HepG2 (cell line): ENCODE results near the gene EPHA2. TPM values are rescaled to one million over a fixed set of nuclear protein-coding genes. Genes with fewer than 3 reads are reported as not detected.

Source experiments
- AKAP8 ChIP-seq: sonication (generic); formaldehyde crosslinking; IDR thresholded peaks from 2 replicates; pipeline ENCODE4 v1.5.1; 2020; ENCODE audit warnings: mild to moderate bottlenecking, missing genetic modification reagents
- ATF4 ChIP-seq, 2 experiments: fragments of 450-650 bp in 1 of 2; sonication (generic) in 1 of 2; formaldehyde crosslinking; IDR thresholded peaks; 2 replicates each; pipeline versions ENCODE4 v1.5.0 to v1.8.0; 2020 to 2022; ENCODE audit warnings: mild to moderate bottlenecking in 1 of 2, missing genetic modification reagents in 1 of 2
- CSRNP1 ChIP-seq: sonication (generic); formaldehyde crosslinking; IDR thresholded peaks from 2 replicates; pipeline ENCODE4 v1.8.1; 2023; ENCODE audit warnings: mild to moderate bottlenecking, missing genetic modification reagents
- KLF16 ChIP-seq, 2 experiments: sonication (generic) in 1 of 2; formaldehyde crosslinking in 1 of 2; IDR thresholded peaks; 2 replicates each; pipeline versions ENCODE4 v1.6.1 to v1.8.0; 2016 to 2023; ENCODE audit warnings: missing genetic modification reagents in 2 of 2, missing compliant biosample characterization in 1 of 2
- PHF21A ChIP-seq: sonication (generic); formaldehyde crosslinking; IDR thresholded peaks from 2 replicates; pipeline ENCODE4 v1.5.0; 2020; ENCODE audit warnings: mild to moderate bottlenecking, missing genetic modification reagents
- RAD51 ChIP-seq: fragments of 450-650 bp; IDR thresholded peaks from 2 replicates; pipeline ENCODE4 v1.6.1; 2016; ENCODE audit warnings: borderline replicate concordance
- RBAK ChIP-seq: sonication (generic); formaldehyde crosslinking; IDR thresholded peaks from 2 replicates; pipeline ENCODE4 v1.5.1; 2020; ENCODE audit warnings: mild to moderate bottlenecking, missing genetic modification reagents
- RCOR2 ChIP-seq: IDR thresholded peaks from 2 replicates; pipeline ENCODE4 v1.6.1; 2016; ENCODE audit warnings: missing biosample characterization, missing genetic modification reagents
- SNAPC2 ChIP-seq: sonication (generic); formaldehyde crosslinking; IDR thresholded peaks from 2 replicates; pipeline ENCODE4 v1.8.1; 2022; ENCODE audit warnings: mild to moderate bottlenecking, missing genetic modification reagents
- SOX6 ChIP-seq, 2 experiments: fragments of 450-650 bp in 1 of 2; sonication (generic) in 1 of 2; formaldehyde crosslinking in 1 of 2; IDR thresholded peaks; 2 replicates each; pipeline versions ENCODE4 v1.4.0 to v1.6.1; 2017 to 2020; ENCODE audit warnings: antibody characterized with exemption in 1 of 2, mild to moderate bottlenecking in 1 of 2, missing genetic modification reagents in 1 of 2
- TMF1 ChIP-seq: sonication (generic); formaldehyde crosslinking; IDR thresholded peaks from 2 replicates; pipeline ENCODE4 v1.8.1; 2022; ENCODE audit warnings: low read depth, missing genetic modification reagents
- ZBTB38 ChIP-seq: sonication (generic); formaldehyde crosslinking; IDR thresholded peaks from 2 replicates; pipeline ENCODE4 v1.5.1; 2020; ENCODE audit warnings: mild to moderate bottlenecking, missing genetic modification reagents
- ZNF44 ChIP-seq: sonication (generic); formaldehyde crosslinking; IDR thresholded peaks from 2 replicates; pipeline ENCODE4 v1.5.1; 2020; ENCODE audit warnings: mild to moderate bottlenecking, missing genetic modification reagents
- ZNF687 ChIP-seq: sonication (generic); formaldehyde crosslinking; IDR thresholded peaks from 2 replicates; pipeline ENCODE4 v1.5.1; 2020; ENCODE audit warnings: mild to moderate bottlenecking, missing genetic modification reagents, moderate library complexity
- ZNF746 ChIP-seq: sonication (generic); formaldehyde crosslinking; IDR thresholded peaks from 2 replicates; pipeline ENCODE4 v1.8.0; 2022; ENCODE audit warnings: mild to moderate bottlenecking, missing genetic modification reagents
- ZSCAN31 ChIP-seq: sonication (generic); formaldehyde crosslinking; IDR thresholded peaks from 2 replicates; pipeline ENCODE4 v1.5.0; 2020; ENCODE audit warnings: low read depth, mild to moderate bottlenecking, missing genetic modification reagents
- polyA plus RNA-seq, 8 experiments: library from polyadenylated mRNA; depleted of rRNA in 3 of 8; stranded (reverse) in 7 of 8; unstranded in 1 of 8; fragments of >200 nt; fragmentation: Illumina TruSeq in 4 of 8; extraction: Trizol in 4 of 8; gene quantifications; 2 replicates each; pipeline versions ENCODE4 v1.2.1 to v1.2.3, GENCODE V29; 2011 to 2016; ENCODE audit warnings: low read depth in 4 of 8, missing spikeins in 1 of 8, mixed read lengths in 1 of 8; ENCODE audit not compliant: insufficient read depth in 1 of 8
- total RNA-seq, 5 experiments: library from RNA; depleted of rRNA; stranded (reverse); fragments of >200 nt; fragmentation: Illumina TruSeq; extraction: Trizol; gene quantifications; 2 replicates each; pipeline ENCODE4 v1.2.3, GENCODE V29; 2016; ENCODE audit warnings: low read depth in 1 of 5
- TF ChIP-seq, protein P1 (sequence below): sonication (generic); formaldehyde crosslinking; IDR thresholded peaks from 2 replicates; pipeline ENCODE4 v1.8.1; 2022; ENCODE audit warnings: low read depth, mild to moderate bottlenecking, missing genetic modification reagents

EPHA2 gene
- total and polyA plus RNA-seq, 2 of the 13 experiments (the other 11 are each of a cell fraction or from before 2014, with no cell fraction given) = 33.6 to 53.6 TPM

DNA sequence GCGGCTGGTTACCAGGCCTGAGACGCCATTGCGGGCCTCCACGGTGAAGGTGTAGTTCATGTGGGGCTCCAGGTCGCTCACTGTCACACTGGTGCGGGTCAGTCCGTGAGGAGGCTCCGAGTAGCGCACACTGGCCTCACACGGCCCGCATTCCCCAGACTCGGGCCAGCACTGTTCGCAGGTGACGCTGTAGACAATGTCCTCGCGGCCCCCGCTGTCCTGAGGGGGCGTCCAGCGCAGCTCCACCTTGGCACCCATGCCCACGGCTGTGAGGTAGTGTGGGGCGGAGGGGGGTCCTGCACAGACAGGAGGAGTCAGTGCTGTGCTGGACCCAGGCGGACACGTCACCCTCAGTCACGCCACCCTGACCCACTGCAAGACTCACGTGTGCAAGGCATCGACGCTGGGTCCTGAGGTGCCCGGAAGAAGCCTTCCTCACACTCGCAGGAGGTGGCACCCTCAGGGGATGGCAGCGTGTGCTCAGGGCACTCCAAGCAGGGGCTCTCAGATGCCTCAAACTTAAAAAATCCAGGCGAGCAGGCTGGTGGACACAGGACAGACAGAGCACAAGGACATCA, 17.9 kb downstream of the EPHA2 start (continued):
- no peak for TF ChIP-seq ATF4 (CRISPR knock-in tag; IDR thresholded peaks at IDR 0.05)
- TF ChIP-seq SNAPC2 = no peak
- no peak for TF ChIP-seq KLF16 (CRISPR knock-in tag; IDR thresholded peaks at IDR 0.05)
- TF ChIP-seq RCOR2 (CRISPR knock-in tag) = no peak
- no peak for TF ChIP-seq ZNF746 (CRISPR knock-in tag)
- TF ChIP-seq AKAP8 (CRISPR knock-in tag) = 0 out of 2 replicates have a peak, but pooled peaks have one; percentile 56
- no peak for TF ChIP-seq ZSCAN31 (CRISPR knock-in tag)
- TF ChIP-seq RBAK = no peak
- no peak for TF ChIP-seq TMF1 (CRISPR knock-in tag)
- TF ChIP-seq RAD51 = no peak
- TF ChIP-seq ZBTB38 (CRISPR knock-in tag) = 0 out of 2 replicates have a peak, but pooled peaks have one; percentile 40
- TF ChIP-seq CSRNP1 (CRISPR knock-in tag) = no peak
- no peak for TF ChIP-seq PHF21A (CRISPR knock-in tag)
- TF ChIP-seq ZNF44 (CRISPR knock-in tag) = no peak
- TF ChIP-seq, protein P1, sequence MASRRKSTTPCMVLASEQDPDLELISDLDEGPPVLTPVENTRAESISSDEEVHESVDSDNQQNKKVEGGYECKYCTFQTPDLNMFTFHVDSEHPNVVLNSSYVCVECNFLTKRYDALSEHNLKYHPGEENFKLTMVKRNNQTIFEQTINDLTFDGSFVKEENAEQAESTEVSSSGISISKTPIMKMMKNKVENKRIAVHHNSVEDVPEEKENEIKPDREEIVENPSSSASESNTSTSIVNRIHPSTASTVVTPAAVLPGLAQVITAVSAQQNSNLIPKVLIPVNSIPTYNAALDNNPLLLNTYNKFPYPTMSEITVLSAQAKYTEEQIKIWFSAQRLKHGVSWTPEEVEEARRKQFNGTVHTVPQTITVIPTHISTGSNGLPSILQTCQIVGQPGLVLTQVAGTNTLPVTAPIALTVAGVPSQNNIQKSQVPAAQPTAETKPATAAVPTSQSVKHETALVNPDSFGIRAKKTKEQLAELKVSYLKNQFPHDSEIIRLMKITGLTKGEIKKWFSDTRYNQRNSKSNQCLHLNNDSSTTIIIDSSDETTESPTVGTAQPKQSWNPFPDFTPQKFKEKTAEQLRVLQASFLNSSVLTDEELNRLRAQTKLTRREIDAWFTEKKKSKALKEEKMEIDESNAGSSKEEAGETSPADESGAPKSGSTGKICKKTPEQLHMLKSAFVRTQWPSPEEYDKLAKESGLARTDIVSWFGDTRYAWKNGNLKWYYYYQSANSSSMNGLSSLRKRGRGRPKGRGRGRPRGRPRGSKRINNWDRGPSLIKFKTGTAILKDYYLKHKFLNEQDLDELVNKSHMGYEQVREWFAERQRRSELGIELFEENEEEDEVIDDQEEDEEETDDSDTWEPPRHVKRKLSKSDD = no peak
- TF ChIP-seq ZNF687 (CRISPR knock-in tag) = 0 out of 2 replicates have a peak, but pooled peaks have one; percentile 8
- TF ChIP-seq SOX6 (IDR thresholded peaks at IDR 0.05) = no peak
- TF ChIP-seq SOX6 (CRISPR knock-in tag; IDR thresholded peaks at IDR 0.05) = no peak
